PFSK-1 (cell line): ENCODE data around the gene PSD.

Experiments
- POLR2AphosphoS5 ChIP-seq: IDR thresholded peaks from 2 replicates; pipeline ENCODE4 v1.6.1; 2012; ENCODE audit warnings: low read depth, mild to moderate bottlenecking, control low read depth, low read length, moderate library complexity
- REST ChIP-seq, 2 experiments: IDR thresholded peaks; 2 replicates each; pipeline versions ENCODE4 v1.6.1 to v1.8.0; 2011 to 2012; ENCODE audit warnings: low read depth in 2 of 2, low read length in 2 of 2, control low read depth in 1 of 2, inconsistent platforms in 1 of 2, mild to moderate bottlenecking in 1 of 2, moderate library complexity in 1 of 2; ENCODE audit not compliant: insufficient read depth in 1 of 2
- SIN3A ChIP-seq: IDR thresholded peaks from 2 replicates; pipeline ENCODE4 v1.6.1; 2012; ENCODE audit warnings: mild to moderate bottlenecking, low read length, moderate library complexity, borderline replicate concordance; ENCODE audit not compliant: insufficient read depth
- TAF1 ChIP-seq: IDR thresholded peaks from 2 replicates; pipeline ENCODE4 v1.6.1; 2012; ENCODE audit warnings: low read length, control low read depth, borderline replicate concordance; ENCODE audit not compliant: insufficient read depth

GRCh38 chr10:102450124-102450373 lies 31.5 kb upstream of the PSD start:
- no peak for TF ChIP-seq POLR2AphosphoS5
- TF ChIP-seq REST (IDR thresholded peaks at IDR 0.05; ENCODE audit: insufficient read depth in 1 of 2, low read depth in 2 of 2, low read length in 2 of 2): no peak
- TF ChIP-seq SIN3A: no peak
- no peak for TF ChIP-seq TAF1
